ENCODE measurements around the gene CATSPERE.

The CATSPERE gene

GRCh38 chr1:244461245-244462071 lies at the start of gene CATSPERE:
TSS of gene CATSPERE (plus strand) at chr1:244461273. CDS start at chr1:244461430, 157 bp downstream.
- peak; percentile 89 for DNase-seq (ENCODE audit: low spot score)

- no peak for DNase-seq (ENCODE audit: low spot score)
Measured at GRCh38 chr1:244412176-244412575, 48.9 kb upstream of the CATSPERE start.

- no peak for DNase-seq (ENCODE audit: low spot score)
Measured at GRCh38 chr1:244413736-244414135, 47.3 kb upstream of the CATSPERE start.

GRCh38 chr1:244414543-244414942 lies 46.5 kb upstream of the CATSPERE start:
- DNase-seq (ENCODE audit: low spot score) = no peak

GRCh38 chr1:244419024-244419423 lies 42.0 kb upstream of the CATSPERE start:
- no peak for DNase-seq (ENCODE audit: low spot score)

- DNase-seq (ENCODE audit: low spot score) = no peak
Measured at GRCh38 chr1:244422174-244422573, 38.9 kb upstream of the CATSPERE start.

GRCh38 chr1:244424649-244425334 lies 36.3 kb upstream of the CATSPERE start:
- no peak for DNase-seq (ENCODE audit: low spot score)

- DNase-seq (ENCODE audit: low spot score) = no peak
Measured at GRCh38 chr1:244427647-244428046, 33.4 kb upstream of the CATSPERE start.

- no peak for DNase-seq (ENCODE audit: low spot score)
Measured at GRCh38 chr1:244429818-244430217, 31.3 kb upstream of the CATSPERE start.

GRCh38 chr1:244431166-244431565 lies 29.9 kb upstream of the CATSPERE start:
- no peak for DNase-seq (ENCODE audit: low spot score)

- DNase-seq (ENCODE audit: low spot score) = no peak
Measured at GRCh38 chr1:244435562-244436205, 25.4 kb upstream of the CATSPERE start.

GRCh38 chr1:244436336-244437085 lies 24.6 kb upstream of the CATSPERE start:
- DNase-seq (ENCODE audit: low spot score) = no peak

GRCh38 chr1:244437086-244437468 lies 24.0 kb upstream of the CATSPERE start:
- no peak for DNase-seq (ENCODE audit: low spot score)

GRCh38 chr1:244439391-244440032 lies 21.6 kb upstream of the CATSPERE start:
- DNase-seq (ENCODE audit: low spot score) = no peak

- no peak for DNase-seq (ENCODE audit: low spot score)
Measured at GRCh38 chr1:244442850-244443249, 18.2 kb upstream of the CATSPERE start.

- no peak for DNase-seq (ENCODE audit: low spot score)
Measured at GRCh38 chr1:244444854-244445253, 16.2 kb upstream of the CATSPERE start.

- no peak for DNase-seq (ENCODE audit: low spot score)
Measured at GRCh38 chr1:244445320-244446181, 15.5 kb upstream of the CATSPERE start.

- no peak for DNase-seq (ENCODE audit: low spot score)
Measured at GRCh38 chr1:244447024-244447423, 14.0 kb upstream of the CATSPERE start.

- no peak for DNase-seq (ENCODE audit: low spot score)
Measured at GRCh38 chr1:244447552-244447951, 13.5 kb upstream of the CATSPERE start.

- DNase-seq (ENCODE audit: low spot score) = no peak
Measured at GRCh38 chr1:244448279-244449036, 12.6 kb upstream of the CATSPERE start.
